Transverse colon (tissue), 4 donors: ENCODE data around the gene EPHA4.

Experiments
- CTCF ChIP-seq, 5 experiments: fragments of 200-600 bp in 3 of 5; fragments of 450-650 bp in 2 of 5; sonication (generic) in 3 of 5; IDR thresholded peaks; 1 replicate in 2 of 5; 2 replicates in 3 of 5; pipeline ENCODE4 v1.5.1; 2016 to 2017; ENCODE audit warnings: antibody characterized with exemption in 5 of 5, inconsistent platforms in 3 of 5, mild to moderate bottlenecking in 2 of 5, moderate library complexity in 1 of 5
- POLR2AphosphoS5 ChIP-seq, 3 donors: sonication (generic); formaldehyde crosslinking; IDR thresholded peaks; one replicate each; pipeline ENCODE4 v1.6.1; 2016; ENCODE audit warnings: antibody characterized with exemption in 3 of 3

- TF ChIP-seq CTCF (IDR thresholded peaks at IDR 0.05), result no peak
- no peak for TF ChIP-seq POLR2AphosphoS5 (IDR thresholded peaks at IDR 0.05)
These were observed 190.1 kb downstream of the EPHA4 start for GRCh38 chr2:221381928-221382488.
